CD4-positive, alpha-beta T cell treated with Interleukin-6 at 100 ng/mL for 8 hours (primary cell): ENCODE results near the gene SHOC2.
A peak's percentile ranks its signal among the peaks of the same experiment; 100 is the strongest.

Experiments used
- DNase-seq: peaks from one replicate; pipeline ENCODE4 v3.0.0-alpha.2; 2020; ENCODE audit warnings: mixed read lengths, low spot score

Gene SHOC2

GRCh38 chr10:110983466-110983865 lies 64.1 kb downstream of the SHOC2 start:
- no peak for DNase-seq

GRCh38 chr10:110985497-110986275 lies 66.3 kb downstream of the SHOC2 start:
- DNase-seq: no peak

GRCh38 chr10:110989016-110989415 lies 69.6 kb downstream of the SHOC2 start:
- no peak for DNase-seq

GRCh38 chr10:110992006-110992800 lies 72.8 kb downstream of the SHOC2 start:
- no peak for DNase-seq

- DNase-seq: peak; percentile 46
These were observed 73.8 kb downstream of the SHOC2 start for GRCh38 chr10:110993024-110993693.

- DNase-seq: no peak
These were observed 75.1 kb downstream of the SHOC2 start for GRCh38 chr10:110994406-110995086.

GRCh38 chr10:110995301-110995700 lies 75.9 kb downstream of the SHOC2 start:
- no peak for DNase-seq

GRCh38 chr10:110996256-110996655 lies 76.9 kb downstream of the SHOC2 start:
- no peak for DNase-seq

GRCh38 chr10:111004016-111004415 lies 84.6 kb downstream of the SHOC2 start:
- DNase-seq: no peak

GRCh38 chr10:111007486-111007885 lies 88.1 kb downstream of the SHOC2 start:
- DNase-seq: no peak

GRCh38 chr10:111015181-111015580 lies 95.8 kb downstream of the SHOC2 start:
- DNase-seq: no peak

- no peak for DNase-seq
These were observed 97.7 kb downstream of the SHOC2 start for GRCh38 chr10:111017098-111017497.

- DNase-seq: no peak
These were observed 98.6 kb downstream of the SHOC2 start for GRCh38 chr10:111018021-111018420.

- DNase-seq: no peak
These were observed 103.7 kb downstream of the SHOC2 start for GRCh38 chr10:111023060-111023459.

GRCh38 chr10:111030042-111030750 lies 110.8 kb downstream of the SHOC2 start:
- DNase-seq: no peak

GRCh38 chr10:111034598-111035310 lies 115.3 kb downstream of the SHOC2 start:
- no peak for DNase-seq

- DNase-seq: no peak
These were observed 116.1 kb downstream of the SHOC2 start for GRCh38 chr10:111035542-111035941.

GRCh38 chr10:111037858-111038257 lies 118.5 kb downstream of the SHOC2 start:
- DNase-seq: no peak

- no peak for DNase-seq
These were observed 120.1 kb downstream of the SHOC2 start for GRCh38 chr10:111039522-111039921.

GRCh38 chr10:111057006-111057405 lies 137.6 kb downstream of the SHOC2 start:
- DNase-seq: no peak
